Activated T-helper 1 cell treated with anti-CD3 and anti-CD28 coated beads, Interleukin-2, amount 50 U/mL, for 16 hours (primary cell): ENCODE measurements around the gene SWI5.
"Not testable (repeated sequence)": the region's sequence is repeated elsewhere in the genome, so short reads cannot be mapped to it uniquely, and the experiment has no call there.

Experiments used
- DNase-seq, 2 donors: peaks; one replicate each; pipeline ENCODE4 v3.0.0-alpha.2; 2020; ENCODE audit warnings: low read depth in 1 of 2, low spot score in 1 of 2

The SWI5 gene

GRCh38 chr9:128276574-128277270 is 646 bp downstream of the SWI5 start:
- DNase-seq = no peak

DNA sequence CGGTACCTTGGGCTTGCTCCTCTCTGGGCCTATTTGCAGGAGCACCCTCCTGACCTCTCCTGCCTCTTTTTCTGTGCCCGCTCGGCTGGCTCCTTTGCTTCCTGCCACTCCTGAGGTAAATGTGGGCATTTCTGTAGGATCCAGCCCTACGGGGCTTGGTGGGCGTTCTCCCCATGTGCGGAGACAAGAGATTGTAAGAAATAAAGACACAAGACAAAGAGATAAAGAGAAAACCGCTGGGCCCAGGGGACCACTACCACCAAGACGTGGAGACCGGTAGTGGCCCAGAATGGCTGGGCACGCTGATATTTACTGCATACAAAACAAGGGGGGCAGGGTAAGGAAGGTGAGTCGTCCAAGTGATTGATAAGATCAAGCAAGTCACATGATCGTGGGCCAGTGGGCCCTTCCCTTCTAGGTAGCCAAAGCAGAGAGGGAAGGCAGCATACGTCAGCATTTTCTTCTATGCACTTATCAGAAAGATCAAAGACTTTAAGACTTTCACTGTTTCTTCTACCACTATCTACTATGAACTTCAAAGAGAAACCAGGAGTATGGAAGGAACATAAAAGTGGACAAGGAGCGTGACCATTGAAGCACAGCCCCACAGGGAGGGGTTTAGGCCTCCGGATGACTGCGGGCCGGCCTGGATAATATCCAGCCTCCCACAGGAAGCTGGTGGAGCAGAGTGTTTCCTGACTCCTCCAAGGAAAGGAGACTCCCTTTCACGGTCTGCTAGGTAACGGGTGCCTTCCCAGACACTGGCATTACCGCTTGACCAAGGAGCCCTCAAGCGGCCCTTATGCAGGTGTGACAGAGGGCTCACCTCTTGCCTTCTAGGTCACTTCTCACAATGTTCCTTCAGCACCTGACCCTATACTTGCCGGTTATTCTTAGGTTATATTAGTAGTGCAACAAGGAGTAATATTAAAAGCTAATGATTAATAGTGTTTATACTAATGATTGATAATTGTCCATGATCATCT is 3.3 kb downstream of the SWI5 start:
- not testable (repeated sequence) for DNase-seq

DNA sequence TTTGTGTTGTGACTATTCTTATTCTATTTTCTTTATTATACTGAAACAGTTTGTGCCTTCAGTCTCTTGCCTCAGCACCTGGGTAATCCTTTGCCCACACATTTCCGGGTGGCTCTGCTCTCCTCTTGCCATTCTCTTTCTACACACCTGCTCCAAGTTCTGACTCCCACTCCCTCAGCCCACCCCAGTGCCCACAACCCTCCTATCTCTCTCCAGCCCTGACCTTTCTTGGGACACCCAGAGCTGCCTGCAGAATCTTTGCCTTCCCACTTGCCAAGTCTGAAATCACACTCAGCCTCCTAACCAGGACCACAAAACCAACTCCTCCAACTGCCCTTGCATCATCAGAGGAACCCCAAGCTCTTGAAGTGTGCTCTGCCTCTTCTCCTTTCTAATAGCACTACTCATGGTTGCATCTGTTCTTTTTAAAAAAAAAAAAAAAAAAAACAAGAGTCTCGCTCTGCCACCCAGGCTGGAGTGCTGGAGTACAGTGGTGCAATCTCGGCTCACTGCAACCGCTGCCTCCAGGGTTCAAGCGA is 4.1 kb downstream of the SWI5 start:
- DNase-seq = no peak

DNA sequence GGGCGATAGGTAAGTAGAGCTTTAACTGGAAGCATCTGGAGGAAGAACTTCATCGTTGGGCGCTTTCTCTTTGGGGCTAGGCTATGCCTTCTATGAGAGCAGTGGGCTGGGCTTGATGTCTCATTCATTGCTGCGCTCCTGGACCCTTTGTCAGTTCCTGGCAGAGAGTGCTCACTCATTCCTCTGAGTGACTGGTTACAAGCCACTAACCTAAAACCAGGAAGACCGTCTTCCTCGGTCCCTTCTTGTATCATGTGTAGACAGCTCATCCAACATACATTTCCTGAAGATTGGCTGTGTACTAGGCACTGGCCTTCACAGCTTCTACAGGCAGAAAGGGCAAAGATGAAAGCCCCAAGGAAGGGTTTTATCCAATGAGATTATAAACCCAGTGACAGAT is 6.4 kb downstream of the SWI5 start:
- no peak for DNase-seq

DNA sequence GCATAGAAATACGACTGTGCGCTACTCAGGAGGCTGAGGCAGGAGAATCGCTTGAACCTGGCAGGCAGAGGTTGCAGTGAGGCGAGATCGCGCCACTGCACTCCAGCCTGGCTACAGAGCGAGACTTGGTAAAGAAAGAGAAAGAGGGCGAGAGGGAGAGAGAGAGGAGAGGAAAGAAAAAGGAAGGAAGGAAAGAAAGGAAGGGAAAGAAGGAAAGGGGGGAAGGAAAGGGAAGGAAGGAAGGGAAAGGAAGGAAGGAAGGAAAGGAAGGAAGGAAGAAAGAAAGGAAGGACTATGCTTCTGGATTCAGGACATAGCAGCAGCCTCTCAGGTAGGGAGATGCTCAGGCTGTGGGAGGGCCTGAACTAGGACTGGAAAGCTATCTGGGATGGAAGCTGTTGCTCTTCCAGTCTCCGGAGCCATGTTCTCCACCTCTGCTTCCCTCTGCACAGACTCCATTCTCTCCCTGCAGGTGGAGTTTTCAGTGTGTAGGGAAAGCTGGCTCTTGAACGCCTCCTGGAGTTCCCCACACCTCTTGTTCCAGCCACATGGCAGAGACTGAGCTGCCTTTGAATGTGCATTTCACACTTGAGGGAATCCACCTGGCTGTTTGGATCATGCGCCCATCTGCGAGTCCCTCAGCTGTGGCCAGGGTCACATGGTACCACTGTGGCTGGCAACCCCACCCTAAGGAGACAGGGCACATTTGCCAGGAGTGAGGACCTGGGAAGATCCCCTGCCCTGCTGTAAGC is 9.1 kb downstream of the SWI5 start:
- no peak for DNase-seq

GRCh38 chr9:128286440-128286839 is 10.4 kb downstream of the SWI5 start:
- no peak for DNase-seq

DNA sequence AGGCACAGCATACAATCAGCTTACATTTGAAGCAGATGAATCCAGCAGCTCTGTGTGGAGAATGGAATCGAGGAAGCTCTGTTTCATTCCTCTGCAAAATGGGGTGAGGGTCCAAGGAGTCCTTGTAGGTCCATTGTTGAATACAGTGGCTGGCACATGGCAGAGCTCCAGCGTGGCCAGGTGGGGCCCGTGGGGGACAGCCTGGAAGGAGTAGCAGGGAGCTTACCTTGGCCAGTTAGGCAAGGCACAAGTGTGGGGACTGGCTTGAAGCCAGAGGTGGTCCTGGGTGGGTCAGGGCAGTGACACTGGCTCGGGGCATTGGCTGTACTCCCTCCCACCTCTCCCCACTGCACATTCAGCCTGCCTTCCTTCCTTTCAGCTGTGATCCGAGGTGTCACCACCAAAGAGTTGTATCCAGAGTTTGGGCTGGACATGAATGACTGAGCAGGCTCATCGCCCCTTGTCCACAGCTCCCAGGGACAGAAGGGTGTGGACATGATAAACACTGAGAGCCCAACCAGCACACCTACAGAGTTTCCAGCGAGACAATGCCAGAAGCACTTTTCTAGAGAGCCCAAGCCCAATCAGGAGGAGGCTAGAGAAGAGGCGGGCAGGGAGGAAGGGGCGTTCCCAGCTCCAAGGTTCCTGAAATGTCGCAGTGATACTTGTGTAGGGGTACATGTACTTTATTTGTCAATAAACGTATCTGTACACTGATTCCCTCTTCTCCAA is 12.4 kb downstream of the SWI5 start:
- DNase-seq = no peak

DNA sequence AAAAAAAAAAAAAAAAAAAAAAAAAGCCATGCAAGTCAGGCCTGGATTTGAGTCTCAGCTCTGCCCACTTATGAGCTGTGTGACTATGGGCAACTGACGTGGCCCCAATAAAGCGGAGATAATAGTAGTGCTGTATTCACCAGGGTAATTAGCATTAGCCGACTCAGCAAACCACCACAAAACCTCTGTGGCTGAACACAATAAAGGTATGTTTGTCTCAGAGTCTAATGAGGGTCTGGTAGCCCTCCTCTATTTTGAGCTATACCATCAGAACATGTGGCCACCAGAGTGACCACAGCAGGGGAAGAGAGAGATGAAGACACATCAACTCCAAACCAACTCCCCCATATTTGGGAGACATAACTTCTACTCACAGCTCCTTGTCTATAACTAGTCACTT is 15.9 kb downstream of the SWI5 start:
- DNase-seq = no peak

- no peak for DNase-seq
These were observed 17.0 kb downstream of the SWI5 start for GRCh38 chr9:128293091-128293490.

- DNase-seq = no peak
These were observed 18.1 kb downstream of the SWI5 start for GRCh38 chr9:128294142-128294541.

DNA sequence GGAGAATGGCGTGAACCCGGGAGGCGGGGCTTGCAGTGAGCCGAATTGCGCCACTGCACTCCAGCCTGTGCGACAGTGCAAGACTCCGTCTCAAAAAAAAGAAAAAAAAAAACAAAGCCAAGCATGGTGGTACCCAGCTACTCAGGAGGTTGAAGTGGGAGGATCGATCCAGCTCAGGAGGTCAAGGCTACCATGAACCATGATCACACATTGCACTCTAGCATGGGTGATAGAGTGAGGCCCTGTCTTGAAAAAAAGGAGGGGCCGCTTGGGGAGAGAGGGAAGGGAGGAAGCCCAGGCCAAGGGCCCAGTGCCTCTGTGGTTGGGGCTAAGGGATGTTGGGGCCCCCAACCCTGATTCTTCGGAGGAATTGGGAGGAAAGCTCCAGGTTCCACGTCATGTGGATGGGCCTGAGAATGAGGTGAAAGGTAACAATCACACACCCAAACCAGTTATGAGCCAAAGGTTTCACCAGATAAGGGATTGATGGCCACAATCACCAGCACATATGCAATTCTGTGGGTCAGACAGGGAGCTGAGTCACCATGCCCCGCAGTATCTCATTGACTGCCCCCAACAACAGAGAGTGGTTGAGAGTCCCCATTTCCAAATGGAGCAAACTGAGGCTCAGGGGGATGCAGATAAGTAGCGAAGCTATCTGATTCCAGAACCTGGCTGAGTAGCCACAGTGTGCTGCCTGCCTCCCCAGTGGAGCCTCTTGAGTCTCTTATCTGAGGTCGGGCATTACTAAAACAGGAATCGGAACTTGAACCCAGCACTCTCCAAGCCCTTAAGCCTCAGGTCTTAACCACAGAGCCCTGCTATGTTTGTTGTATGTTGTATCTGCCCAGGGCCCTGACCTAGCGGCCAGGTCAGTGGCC is 20.5 kb downstream of the SWI5 start:
- no peak for DNase-seq

DNA sequence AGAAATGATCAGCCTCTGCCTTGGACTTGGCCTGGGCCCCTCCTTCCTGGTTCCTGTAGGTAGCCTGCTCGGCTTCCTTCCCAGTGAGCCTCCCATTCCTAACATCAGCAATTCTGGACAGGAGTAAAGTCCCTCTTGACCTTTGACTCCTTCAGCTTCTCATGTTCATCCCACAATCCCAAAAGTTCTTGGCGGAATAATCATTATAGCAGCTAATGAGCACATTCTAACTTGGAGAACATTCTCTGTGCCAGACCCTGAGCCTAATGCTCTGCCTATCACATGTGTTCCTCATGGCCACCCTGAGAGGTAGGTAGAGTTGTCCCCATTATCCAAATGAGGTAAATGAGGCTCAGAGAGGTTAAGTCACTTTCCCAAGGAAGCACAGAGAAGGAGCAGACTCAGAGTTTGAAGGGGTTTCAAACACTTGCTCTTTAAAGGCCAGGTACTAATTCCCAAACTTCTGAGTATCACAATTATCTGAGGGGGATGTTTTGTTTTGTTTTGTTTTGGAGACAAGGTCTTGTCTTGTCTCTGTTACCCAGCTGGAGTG is 21.2 kb downstream of the SWI5 start:
- no peak for DNase-seq

DNA sequence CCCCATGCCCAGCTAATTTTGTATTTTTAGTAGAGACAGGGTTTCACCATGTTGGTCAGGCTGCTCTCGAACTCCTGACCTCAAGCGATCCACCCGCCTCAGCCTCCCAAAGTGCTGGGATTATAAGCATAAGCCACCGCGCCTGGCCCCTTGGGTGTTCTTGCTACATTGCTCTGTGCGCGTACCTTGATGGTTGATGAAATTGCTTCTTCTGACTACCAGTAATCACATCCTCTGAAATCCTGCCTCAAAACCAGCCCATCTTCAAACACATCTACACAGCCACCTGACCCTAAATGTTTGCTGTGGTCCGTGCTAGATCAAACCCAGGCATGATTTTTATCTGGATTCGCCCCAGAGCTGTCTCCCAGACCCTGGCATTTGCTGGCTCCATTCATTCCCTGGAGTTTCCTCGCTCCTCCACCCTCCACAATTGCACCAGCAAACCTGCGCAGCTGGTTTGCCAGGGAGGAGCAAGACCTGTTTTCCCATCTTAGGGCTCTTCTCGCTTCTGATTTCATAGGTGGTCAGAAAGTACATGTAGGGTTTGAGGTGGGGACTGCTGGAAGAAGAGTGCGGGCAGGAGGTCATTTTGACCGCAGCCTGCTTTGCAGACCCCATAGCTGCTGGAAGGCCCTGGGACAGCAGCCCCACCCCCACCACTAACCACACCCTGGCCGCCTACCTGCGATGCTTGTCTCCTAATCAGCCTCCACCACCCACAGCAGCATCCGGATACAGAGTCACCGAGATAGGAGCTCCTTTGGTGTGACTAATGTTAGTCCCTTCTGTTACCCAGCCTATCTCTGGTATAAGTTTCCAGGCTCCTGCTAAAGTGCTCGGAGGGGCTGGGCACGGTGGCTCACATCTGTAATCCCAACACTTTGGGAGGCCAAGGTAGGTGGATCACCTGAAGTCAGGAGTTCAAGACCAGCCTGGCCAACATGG is 22.7 kb downstream of the SWI5 start:
- no peak for DNase-seq

- DNase-seq = no peak
These were observed 28.3 kb downstream of the SWI5 start for GRCh38 chr9:128304136-128304970.

DNA sequence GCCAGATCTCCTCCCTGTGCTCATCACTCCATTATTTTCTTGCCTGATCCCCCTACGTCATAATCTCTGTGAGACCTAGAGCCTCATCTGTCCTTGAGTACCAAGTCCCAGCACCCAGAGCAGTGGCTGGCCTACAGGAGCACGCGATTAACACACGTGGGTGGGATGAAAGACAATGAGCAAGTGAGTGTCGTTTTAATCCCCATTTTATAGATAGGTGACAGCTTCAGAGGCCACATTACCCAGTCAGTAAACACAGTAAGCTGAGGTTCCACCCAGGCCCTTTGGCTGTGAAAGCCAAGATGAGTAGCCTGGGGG is 28.9 kb downstream of the SWI5 start:
- DNase-seq = no peak

DNA sequence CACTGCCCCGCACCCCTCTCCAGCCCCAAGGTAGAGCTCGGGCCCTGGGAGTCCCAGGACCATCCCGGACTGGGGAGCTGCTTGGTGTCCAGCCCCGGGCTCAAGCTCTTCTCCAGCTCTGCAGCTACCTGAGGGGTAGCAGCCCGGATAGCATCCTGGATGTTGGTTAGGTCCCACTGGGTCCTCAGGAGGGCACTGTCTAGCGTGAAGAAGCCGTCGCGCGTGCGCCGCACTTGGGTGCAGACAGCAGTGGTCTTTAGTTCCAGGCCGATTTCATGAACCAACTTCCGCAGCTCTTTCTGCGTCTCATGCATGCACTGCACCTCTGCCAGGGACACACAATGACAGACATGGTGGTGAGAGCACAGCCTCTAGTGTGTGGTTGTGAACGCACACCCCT is 33.5 kb downstream of the SWI5 start:
- DNase-seq = no peak

- DNase-seq = no peak
These were observed 34.4 kb downstream of the SWI5 start for GRCh38 chr9:128310461-128310860.

DNA sequence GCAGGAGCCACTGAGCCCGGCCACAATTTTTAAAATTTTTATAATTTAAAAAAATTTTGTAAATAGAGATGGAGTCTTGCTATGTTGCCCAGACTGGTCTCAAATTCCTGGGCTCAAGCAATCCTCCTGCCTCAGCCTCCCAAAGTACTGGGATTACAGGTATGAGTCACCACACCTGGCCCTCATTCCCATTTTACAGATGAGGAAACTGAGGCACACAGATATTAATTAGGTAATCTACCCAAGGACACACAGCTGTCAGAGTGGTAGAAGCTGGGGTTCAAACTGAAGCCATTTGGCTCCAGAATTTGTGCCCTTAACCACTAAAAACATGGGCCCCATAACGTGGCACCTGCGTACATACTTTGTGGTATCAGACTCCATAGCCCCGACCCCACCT is 38.6 kb downstream of the SWI5 start:
- DNase-seq = no peak
